GM19035 (cell line): ENCODE measurements around the gene ERBB4.

Experiments used
- ATAC-seq: cut with Tn5 transposase; IDR thresholded peaks from one replicate; pipeline ENCODE4 v1.9.1; 2021; ENCODE audit not compliant: unreplicated experiment

The ERBB4 gene

GRCh38 chr2:211371465-211371864 is 1167.1 kb downstream of the ERBB4 start:
- no peak for ATAC-seq

GRCh38 chr2:211368467-211368866 is 1170.1 kb downstream of the ERBB4 start:
- no peak for ATAC-seq

- peak; percentile 91 for ATAC-seq
Measured at GRCh38 chr2:211367711-211368110, 1170.9 kb downstream of the ERBB4 start.

- ATAC-seq: peak; percentile 16
Measured at GRCh38 chr2:211367293-211367692, 1171.3 kb downstream of the ERBB4 start.

- ATAC-seq: no peak
Measured at GRCh38 chr2:211364911-211365310, 1173.7 kb downstream of the ERBB4 start.

GRCh38 chr2:211361383-211361782 is 1177.2 kb downstream of the ERBB4 start:
- ATAC-seq: no peak

- ATAC-seq: no peak
Measured at GRCh38 chr2:211359347-211359746, 1179.3 kb downstream of the ERBB4 start.

GRCh38 chr2:211358504-211358903 is 1180.1 kb downstream of the ERBB4 start:
- no peak for ATAC-seq

GRCh38 chr2:211354481-211354880 is 1184.1 kb downstream of the ERBB4 start:
- ATAC-seq: no peak

GRCh38 chr2:211351987-211352386 is 1186.6 kb downstream of the ERBB4 start:
- ATAC-seq: no peak

GRCh38 chr2:211349031-211349430 is 1189.6 kb downstream of the ERBB4 start:
- no peak for ATAC-seq

GRCh38 chr2:211347328-211347727 is 1191.3 kb downstream of the ERBB4 start:
- no peak for ATAC-seq

GRCh38 chr2:211344289-211344688 is 1194.3 kb downstream of the ERBB4 start:
- ATAC-seq: no peak

GRCh38 chr2:211333377-211333776 is 1205.2 kb downstream of the ERBB4 start:
- ATAC-seq: no peak

GRCh38 chr2:211331736-211332135 is 1206.9 kb downstream of the ERBB4 start:
- no peak for ATAC-seq

- no peak for ATAC-seq
Measured at GRCh38 chr2:211329882-211330281, 1208.7 kb downstream of the ERBB4 start.

- ATAC-seq: no peak
Measured at GRCh38 chr2:211329421-211329820, 1209.2 kb downstream of the ERBB4 start.

GRCh38 chr2:211328126-211328525 is 1210.5 kb downstream of the ERBB4 start:
- no peak for ATAC-seq
